Measurements from ENCODE around the gene SFXN3. TPM values are rescaled to one million over a fixed set of nuclear protein-coding genes. Genes with fewer than 3 reads are reported as not detected.
A peak's percentile ranks its signal among the peaks of the same experiment; 100 is the strongest.

SFXN3 gene
- total and polyA plus RNA-seq, 2 of the 13 experiments (the other 11 are each of a cell fraction or from before 2014, with no cell fraction given): 16.8 to 71.5 TPM

DNA sequence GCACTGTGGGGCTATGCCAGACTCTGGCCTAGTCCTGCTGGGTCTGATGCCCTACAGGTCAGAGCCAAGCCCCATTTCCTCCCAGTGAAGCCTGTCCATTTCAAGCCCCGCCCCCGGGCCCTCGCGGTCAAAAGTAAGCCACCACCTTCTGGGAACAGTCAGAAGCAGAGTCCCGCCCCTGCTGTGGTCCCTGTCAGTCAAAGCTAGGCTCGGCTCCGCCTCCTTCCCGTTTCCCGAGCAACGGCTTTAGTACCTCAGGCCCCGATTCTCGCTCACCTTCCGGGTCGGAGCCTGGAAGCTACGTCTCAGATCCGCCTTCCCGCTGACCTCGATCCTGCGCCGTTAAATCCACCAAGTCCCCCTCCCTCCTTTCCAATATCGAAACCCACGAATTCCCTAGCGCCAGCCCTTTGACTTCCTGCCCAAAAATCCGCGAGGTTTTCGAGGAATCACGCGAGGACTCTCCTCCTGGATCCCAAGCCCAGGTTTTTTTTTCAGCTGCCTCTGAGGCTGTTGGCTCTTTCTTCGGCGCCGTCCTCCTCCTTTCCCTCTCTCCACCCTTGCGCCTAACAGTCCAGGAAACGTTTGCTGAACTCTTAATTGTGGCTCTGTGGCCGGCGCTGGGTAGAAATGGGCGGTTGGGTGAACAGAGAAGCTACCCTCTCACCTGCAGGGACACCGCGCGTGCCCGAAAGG, 11.8 kb downstream of the SFXN3 start (continued):
- TF ChIP-seq ZFP62 (CRISPR knock-in tag; IDR thresholded peaks at IDR 0.05): no peak
- peak; percentile 64; the same call in 1 of the 2 replicates for TF ChIP-seq THAP11 (CRISPR knock-in tag; IDR thresholded peaks at IDR 0.05)
- TF ChIP-seq AFF4 (CRISPR knock-in tag; IDR thresholded peaks at IDR 0.05): no peak
- TF ChIP-seq ZNF224 (CRISPR knock-in tag; IDR thresholded peaks at IDR 0.05): 0 out of 2 replicates have a peak, but pooled peaks have one; percentile 65
- no peak for TF ChIP-seq BHLHE40 (IDR thresholded peaks at IDR 0.05; ENCODE audit: low read length)
- TF ChIP-seq ZNF430 (CRISPR knock-in tag; IDR thresholded peaks at IDR 0.05): peak; percentile 71
- TF ChIP-seq, protein P1, sequence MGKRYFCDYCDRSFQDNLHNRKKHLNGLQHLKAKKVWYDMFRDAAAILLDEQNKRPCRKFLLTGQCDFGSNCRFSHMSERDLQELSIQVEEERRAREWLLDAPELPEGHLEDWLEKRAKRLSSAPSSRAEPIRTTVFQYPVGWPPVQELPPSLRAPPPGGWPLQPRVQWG (CRISPR knock-in tag; IDR thresholded peaks at IDR 0.05; ENCODE audit: borderline replicate concordance, low read depth): no peak
- peak; percentile 44; the same call in 1 of the 2 replicates for TF ChIP-seq TAF1 (CRISPR knock-in tag; IDR thresholded peaks at IDR 0.05)
- TF ChIP-seq HNF1A (IDR thresholded peaks at IDR 0.05; ENCODE audit: low read depth): peak; percentile 28; the same call in 1 of the 2 replicates
- 0 out of 2 replicates have a peak, but pooled peaks have one; percentile 37 for TF ChIP-seq HNF1A (CRISPR knock-in tag; IDR thresholded peaks at IDR 0.05; ENCODE audit: borderline replicate concordance)
- TF ChIP-seq, protein P2, sequence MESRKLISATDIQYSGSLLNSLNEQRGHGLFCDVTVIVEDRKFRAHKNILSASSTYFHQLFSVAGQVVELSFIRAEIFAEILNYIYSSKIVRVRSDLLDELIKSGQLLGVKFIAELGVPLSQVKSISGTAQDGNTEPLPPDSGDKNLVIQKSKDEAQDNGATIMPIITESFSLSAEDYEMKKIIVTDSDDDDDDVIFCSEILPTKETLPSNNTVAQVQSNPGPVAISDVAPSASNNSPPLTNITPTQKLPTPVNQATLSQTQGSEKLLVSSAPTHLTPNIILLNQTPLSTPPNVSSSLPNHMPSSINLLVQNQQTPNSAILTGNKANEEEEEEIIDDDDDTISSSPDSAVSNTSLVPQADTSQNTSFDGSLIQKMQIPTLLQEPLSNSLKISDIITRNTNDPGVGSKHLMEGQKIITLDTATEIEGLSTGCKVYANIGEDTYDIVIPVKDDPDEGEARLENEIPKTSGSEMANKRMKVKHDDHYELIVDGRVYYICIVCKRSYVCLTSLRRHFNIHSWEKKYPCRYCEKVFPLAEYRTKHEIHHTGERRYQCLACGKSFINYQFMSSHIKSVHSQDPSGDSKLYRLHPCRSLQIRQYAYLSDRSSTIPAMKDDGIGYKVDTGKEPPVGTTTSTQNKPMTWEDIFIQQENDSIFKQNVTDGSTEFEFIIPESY (CRISPR knock-in tag; IDR thresholded peaks at IDR 0.05): no peak
- no peak for TF ChIP-seq RFXAP (CRISPR knock-in tag; IDR thresholded peaks at IDR 0.05; ENCODE audit: borderline replicate concordance)
- TF ChIP-seq MXD4 (CRISPR knock-in tag; IDR thresholded peaks at IDR 0.05): no peak
- peak; percentile 12; the same call in 1 of the 2 replicates for TF ChIP-seq ZNF580 (CRISPR knock-in tag; IDR thresholded peaks at IDR 0.05; ENCODE audit: borderline replicate concordance, low read depth)
- no peak; the same call in 1 of the 2 replicates for TF ChIP-seq ZNF709 (CRISPR knock-in tag; IDR thresholded peaks at IDR 0.05)
- TF ChIP-seq GABPB1 (CRISPR knock-in tag; IDR thresholded peaks at IDR 0.05): peak; percentile 75
- no peak for TF ChIP-seq NKX3-1 (CRISPR knock-in tag; IDR thresholded peaks at IDR 0.05)
- no peak for TF ChIP-seq ZNF670 (CRISPR knock-in tag; IDR thresholded peaks at IDR 0.05; ENCODE audit: borderline replicate concordance)
- no peak for TF ChIP-seq CBFB (CRISPR knock-in tag; IDR thresholded peaks at IDR 0.05)
- TF ChIP-seq ARNT2 (CRISPR knock-in tag; IDR thresholded peaks at IDR 0.05; ENCODE audit: low read depth): no peak
